Measurements from ENCODE around the gene RBM43. TPM values are rescaled to one million over a fixed set of nuclear protein-coding genes. Genes with fewer than 3 reads are reported as not detected.

RBM43 gene
- total RNA-seq, 4 donors from 2014 or later: 9.4 to 15.8 (median 10.2) TPM

GRCh38 chr2:151268085-151268484 is 6.4 kb upstream of the RBM43 start:
- TF ChIP-seq, protein P1, sequence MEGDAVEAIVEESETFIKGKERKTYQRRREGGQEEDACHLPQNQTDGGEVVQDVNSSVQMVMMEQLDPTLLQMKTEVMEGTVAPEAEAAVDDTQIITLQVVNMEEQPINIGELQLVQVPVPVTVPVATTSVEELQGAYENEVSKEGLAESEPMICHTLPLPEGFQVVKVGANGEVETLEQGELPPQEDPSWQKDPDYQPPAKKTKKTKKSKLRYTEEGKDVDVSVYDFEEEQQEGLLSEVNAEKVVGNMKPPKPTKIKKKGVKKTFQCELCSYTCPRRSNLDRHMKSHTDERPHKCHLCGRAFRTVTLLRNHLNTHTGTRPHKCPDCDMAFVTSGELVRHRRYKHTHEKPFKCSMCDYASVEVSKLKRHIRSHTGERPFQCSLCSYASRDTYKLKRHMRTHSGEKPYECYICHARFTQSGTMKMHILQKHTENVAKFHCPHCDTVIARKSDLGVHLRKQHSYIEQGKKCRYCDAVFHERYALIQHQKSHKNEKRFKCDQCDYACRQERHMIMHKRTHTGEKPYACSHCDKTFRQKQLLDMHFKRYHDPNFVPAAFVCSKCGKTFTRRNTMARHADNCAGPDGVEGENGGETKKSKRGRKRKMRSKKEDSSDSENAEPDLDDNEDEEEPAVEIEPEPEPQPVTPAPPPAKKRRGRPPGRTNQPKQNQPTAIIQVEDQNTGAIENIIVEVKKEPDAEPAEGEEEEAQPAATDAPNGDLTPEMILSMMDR (IDR thresholded peaks at IDR 0.05): no peak
- TF ChIP-seq POLR2A (IDR thresholded peaks at IDR 0.05): no peak
- H3K36me3 ChIP-seq: no peaks in the 10 kb centered on the region
- no peak for DNase-seq
- no peak overlapping the region for H3K27ac ChIP-seq
- H3K4me3 ChIP-seq (replicated peaks in 1 of 3): no peak overlapping the region
- no peaks in the 10 kb centered on the region for H3K27me3 ChIP-seq
- intact Hi-C loops (cut with DNase I): no loop called here
- H3K4me1 ChIP-seq: no peaks in the 10 kb centered on the region
- H3K9me3 ChIP-seq: no peaks in the 10 kb centered on the region

GRCh38 chr2:151267537-151267936 is 5.9 kb upstream of the RBM43 start:
- H3K4me3 ChIP-seq (replicated peaks in 1 of 3): no peak overlapping the region
- DNase-seq: no peak
- H3K27me3 ChIP-seq: no peaks in the 10 kb centered on the region
- peaks cover 1 to 3% of the 10 kb centered on the region in 2 donors for H3K4me1 ChIP-seq
- intact Hi-C loops (cut with DNase I): no loop called here
- TF ChIP-seq POLR2A (IDR thresholded peaks at IDR 0.05): no peak
- TF ChIP-seq, protein P1 (IDR thresholded peaks at IDR 0.05): no peak
- 94 to 96% methylated on average over 5 of the region's 5 CpGs for WGBS, 2 donors
- no peaks in the 10 kb centered on the region for H3K36me3 ChIP-seq
- H3K27ac ChIP-seq: no peak overlapping the region
- no peaks in the 10 kb centered on the region for H3K9me3 ChIP-seq

- H3K27me3 ChIP-seq: no peaks in the 10 kb centered on the region
- TF ChIP-seq POLR2A (IDR thresholded peaks at IDR 0.05): no peak
- TF ChIP-seq, protein P1 (IDR thresholded peaks at IDR 0.05): no peak
- no peak for DNase-seq
- peaks cover 8 to 10% of the 10 kb centered on the region in 2 donors for H3K4me1 ChIP-seq
- intact Hi-C loops (cut with DNase I): no loop called here
- H3K27ac ChIP-seq: no peak overlapping the region
- no peaks in the 10 kb centered on the region for H3K9me3 ChIP-seq
- no peak overlapping the region for H3K4me3 ChIP-seq (replicated peaks in 1 of 3)
- no peaks in the 10 kb centered on the region for H3K36me3 ChIP-seq
Measured at GRCh38 chr2:151265991-151266390, 4.3 kb upstream of the RBM43 start.

- Histone ChIP-seq H3K4me3 (replicated peaks in 1 of 3) (no peak overlapping the region), H3K27me3 (no peaks in the 10 kb centered on the region), H3K36me3 (no peaks in the 10 kb centered on the region), H3K4me1 (peaks cover 8 to 15% of the 10 kb centered on the region in 2 donors), H3K27ac (no peak overlapping the region), H3K9me3 (no peaks in the 10 kb centered on the region)
- intact Hi-C loops (cut with DNase I): no loop called here
- WGBS, 2 donors: 62 to 71% methylated on average over 7 of the region's 7 CpGs
- no peak for TF ChIP-seq POLR2A (IDR thresholded peaks at IDR 0.05)
- TF ChIP-seq, protein P1 (IDR thresholded peaks at IDR 0.05): no peak
- peak; percentile 23 to 29 for DNase-seq
Measured at GRCh38 chr2:151264157-151264825, 2.6 kb upstream of the RBM43 start.

- no peak for TF ChIP-seq POLR2A (IDR thresholded peaks at IDR 0.05)
- TF ChIP-seq, protein P1 (IDR thresholded peaks at IDR 0.05): no peak
- 75 to 83% methylated on average over 8 of the region's 8 CpGs for WGBS, 2 donors
- Histone ChIP-seq H3K4me3 (replicated peaks in 1 of 3) (no peak overlapping the region), H3K27ac (no peak overlapping the region), H3K27me3 (no peaks in the 10 kb centered on the region), H3K36me3 (no peaks in the 10 kb centered on the region), H3K4me1 (peaks cover 8 to 15% of the 10 kb centered on the region in 2 donors), H3K9me3 (no peaks in the 10 kb centered on the region)
- peak; percentile 38 to 67 for DNase-seq
- intact Hi-C loops (cut with DNase I): no loop called here
Measured at GRCh38 chr2:151262629-151263028, 966 bp upstream of the RBM43 start.

Data from thyroid gland (tissue), 4 donors.